Iris pigment epithelial cell (primary cell): Measurements from ENCODE around the gene CCDC74A.
"Not testable (repeated sequence)": the region's sequence is repeated elsewhere in the genome, so short reads cannot be mapped to it uniquely, and the experiment has no call there.

Experiments used
- DNase-seq: peaks from one replicate; pipeline ENCODE4 v3.0.0-alpha.2; 2011; ENCODE audit warnings: low read depth

The CCDC74A gene

DNA sequence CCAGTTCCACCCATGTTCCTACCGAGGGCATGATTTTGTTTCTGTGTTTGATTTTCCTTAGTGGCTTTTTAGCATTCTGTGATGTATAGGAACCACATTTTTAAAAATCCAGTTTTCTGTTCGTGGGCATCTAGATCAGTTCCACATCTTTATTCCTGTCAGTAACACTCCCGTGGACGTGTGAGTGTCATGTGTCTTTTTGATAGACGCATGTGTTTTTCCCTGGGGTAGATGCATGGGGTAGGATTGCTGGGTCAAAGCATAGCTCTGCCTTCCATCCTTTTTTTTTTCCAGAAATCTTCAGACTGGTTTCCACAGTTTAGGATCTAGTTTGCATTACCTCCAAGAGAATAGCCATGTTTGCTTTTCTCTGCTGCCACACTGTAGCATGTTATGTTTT is 38.7 kb downstream of the CCDC74A start:
- DNase-seq, result no peak

DNA sequence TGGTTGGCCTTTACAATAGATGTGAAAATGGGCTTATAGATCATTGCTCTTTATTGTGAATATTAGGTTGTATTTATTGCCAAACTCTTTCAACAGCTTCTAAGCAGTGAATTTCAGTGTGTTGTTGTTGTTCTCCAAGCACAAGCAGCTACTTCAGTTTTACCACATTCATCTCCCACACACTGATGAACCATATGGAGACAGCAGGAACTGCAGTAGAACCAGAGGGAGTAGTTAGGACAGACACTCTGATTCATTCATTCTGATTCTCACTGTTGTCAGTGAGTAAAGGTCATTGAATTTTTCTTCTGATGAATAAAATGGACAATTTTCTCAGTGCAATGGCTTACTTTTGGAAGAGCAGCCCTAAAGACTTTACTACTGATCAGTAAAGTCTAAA is 40.2 kb downstream of the CCDC74A start:
- DNase-seq, result peak; percentile 1

DNA sequence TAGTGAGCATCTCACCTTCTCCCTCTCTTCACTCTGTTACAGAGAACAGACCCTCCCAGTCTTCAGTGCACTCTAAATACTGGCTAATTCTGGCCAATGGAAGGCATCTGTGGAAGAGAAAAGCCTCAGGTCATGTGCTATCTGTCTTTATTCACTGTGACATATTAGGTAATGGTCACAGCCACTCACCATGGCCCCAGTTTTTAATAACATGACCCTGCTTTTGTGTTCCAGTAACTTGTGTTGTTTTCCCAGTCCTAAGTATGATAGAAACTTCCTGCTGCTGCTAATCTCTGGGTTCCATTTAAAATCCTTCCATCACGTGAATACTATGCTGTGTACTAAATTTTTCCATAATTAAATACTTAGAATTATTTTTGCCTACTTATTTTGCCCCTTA is 40.7 kb downstream of the CCDC74A start:
- DNase-seq, result not testable (repeated sequence)

DNA sequence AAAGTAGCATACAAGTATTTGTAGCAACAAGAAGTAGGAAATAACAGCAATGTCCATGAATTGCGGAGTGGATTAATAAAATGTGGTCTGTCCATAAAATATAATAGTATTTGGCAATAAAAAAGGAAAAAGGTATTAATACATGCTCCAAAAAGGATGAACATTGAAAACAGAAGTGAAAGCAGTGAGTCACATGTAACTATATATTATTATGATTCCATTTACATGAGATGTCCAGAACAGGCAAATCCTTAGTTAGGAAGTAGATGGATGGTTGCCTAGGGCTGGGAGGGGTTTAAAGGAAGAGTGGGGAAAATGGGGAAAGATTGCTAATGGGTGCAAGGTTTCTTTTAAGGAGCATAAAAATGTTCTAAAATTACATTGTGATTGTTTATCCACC is 44.5 kb downstream of the CCDC74A start:
- peak; percentile 7 for DNase-seq

DNA sequence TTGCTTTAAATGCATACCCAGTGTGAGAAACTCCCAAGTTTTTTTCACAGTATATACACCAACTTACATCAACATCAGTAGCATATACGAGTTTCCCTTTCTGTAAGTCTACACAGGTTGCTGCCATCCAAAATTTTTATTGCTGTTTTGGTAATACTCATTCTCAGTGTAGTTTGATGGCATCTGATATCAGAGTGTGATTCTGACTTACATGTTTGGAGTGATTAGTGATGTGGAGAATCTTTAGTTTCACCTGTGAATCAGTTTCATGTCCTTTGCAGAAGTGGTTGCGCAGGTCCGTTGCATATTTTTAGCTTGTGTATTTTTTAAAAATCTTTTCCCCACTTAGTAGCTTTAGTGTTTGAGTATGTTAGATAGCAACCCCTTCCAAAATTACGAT is 50.1 kb downstream of the CCDC74A start:
- no peak for DNase-seq

DNA sequence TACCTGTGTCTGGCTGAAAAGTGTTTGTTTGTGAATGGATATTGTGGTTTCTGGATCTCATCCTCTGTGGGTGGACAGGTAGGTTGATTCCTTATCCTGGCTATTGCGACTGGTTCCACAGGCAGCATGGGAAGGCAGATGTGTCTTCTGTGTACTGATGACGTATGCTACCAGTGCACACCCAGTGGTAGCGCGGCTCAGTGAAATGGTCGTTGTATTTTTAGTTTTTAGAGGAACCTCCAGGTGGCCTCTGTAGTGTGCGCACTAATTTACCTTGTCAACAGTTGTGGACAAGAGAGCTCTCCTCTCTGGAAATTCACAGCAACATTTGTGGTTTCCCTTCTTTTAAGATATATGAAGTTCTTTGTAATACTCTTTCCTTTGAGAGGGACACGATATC is 52.5 kb downstream of the CCDC74A start:
- no peak for DNase-seq
